Neutrophil (primary cell): Measurements from ENCODE around the gene PTTG1.

Source experiments
- H3K27ac ChIP-seq: fragments of 200-600 bp; sonication (generic); 2 replicates; pipeline ENCODE4 v1.5.1; 2016; ENCODE audit warnings: mild to moderate bottlenecking, moderate library complexity
- H3K27me3 ChIP-seq: fragments of 200-600 bp; sonication (generic); 2 replicates; pipeline ENCODE4 v1.6.0; 2016; ENCODE audit warnings: mild to moderate bottlenecking
- H3K36me3 ChIP-seq: fragments of 200-600 bp; sonication (generic); 2 replicates; pipeline ENCODE4 v1.5.1; 2017
- H3K4me1 ChIP-seq, 2 experiments: fragments of 200-600 bp in 1 of 2; sonication (generic) in 1 of 2; 1 replicate in 1 of 2; 2 replicates in 1 of 2; pipeline versions ENCODE4 v1.5.1 to v1.6.1; 2013 to 2016; ENCODE audit warnings: low read depth in 1 of 2, low read length in 1 of 2, mild to moderate bottlenecking in 1 of 2, moderate library complexity in 1 of 2; ENCODE audit not compliant: control insufficient read depth in 1 of 2, insufficient read depth in 1 of 2
- H3K4me3 ChIP-seq, 2 experiments: fragments of 200-600 bp in 1 of 2; sonication (generic) in 1 of 2; 1 replicate in 1 of 2; 2 replicates in 1 of 2; pipeline ENCODE4 v1.5.1; 2013 to 2016; ENCODE audit warnings: low read depth in 1 of 2, low read length in 1 of 2, mild to moderate bottlenecking in 1 of 2, moderate library complexity in 1 of 2
- H3K9me3 ChIP-seq: fragments of 200-600 bp; sonication (generic); 2 replicates; pipeline ENCODE4 v1.5.1; 2016
- TF ChIP-seq, protein P1 (sequence below): fragments of 200-600 bp; sonication (generic); IDR thresholded peaks from 2 replicates; pipeline ENCODE4 v1.5.1; 2016; ENCODE audit warnings: antibody characterized with exemption

PTTG1 gene

GRCh38 chr5:160463740-160464465 lies 42.2 kb downstream of the PTTG1 start:
- H3K4me1 ChIP-seq = peaks cover 0 to 9% of the 10 kb centered on the region in 2 experiments
- no peak overlapping the region for H3K4me3 ChIP-seq
- H3K36me3 ChIP-seq = no peaks in the 10 kb centered on the region
- H3K27ac ChIP-seq = no peak overlapping the region
- H3K9me3 ChIP-seq = no peaks in the 10 kb centered on the region
- H3K27me3 ChIP-seq = peaks cover 41% of the 10 kb centered on the region
- TF ChIP-seq, protein P1, sequence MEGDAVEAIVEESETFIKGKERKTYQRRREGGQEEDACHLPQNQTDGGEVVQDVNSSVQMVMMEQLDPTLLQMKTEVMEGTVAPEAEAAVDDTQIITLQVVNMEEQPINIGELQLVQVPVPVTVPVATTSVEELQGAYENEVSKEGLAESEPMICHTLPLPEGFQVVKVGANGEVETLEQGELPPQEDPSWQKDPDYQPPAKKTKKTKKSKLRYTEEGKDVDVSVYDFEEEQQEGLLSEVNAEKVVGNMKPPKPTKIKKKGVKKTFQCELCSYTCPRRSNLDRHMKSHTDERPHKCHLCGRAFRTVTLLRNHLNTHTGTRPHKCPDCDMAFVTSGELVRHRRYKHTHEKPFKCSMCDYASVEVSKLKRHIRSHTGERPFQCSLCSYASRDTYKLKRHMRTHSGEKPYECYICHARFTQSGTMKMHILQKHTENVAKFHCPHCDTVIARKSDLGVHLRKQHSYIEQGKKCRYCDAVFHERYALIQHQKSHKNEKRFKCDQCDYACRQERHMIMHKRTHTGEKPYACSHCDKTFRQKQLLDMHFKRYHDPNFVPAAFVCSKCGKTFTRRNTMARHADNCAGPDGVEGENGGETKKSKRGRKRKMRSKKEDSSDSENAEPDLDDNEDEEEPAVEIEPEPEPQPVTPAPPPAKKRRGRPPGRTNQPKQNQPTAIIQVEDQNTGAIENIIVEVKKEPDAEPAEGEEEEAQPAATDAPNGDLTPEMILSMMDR = no peak

DNA sequence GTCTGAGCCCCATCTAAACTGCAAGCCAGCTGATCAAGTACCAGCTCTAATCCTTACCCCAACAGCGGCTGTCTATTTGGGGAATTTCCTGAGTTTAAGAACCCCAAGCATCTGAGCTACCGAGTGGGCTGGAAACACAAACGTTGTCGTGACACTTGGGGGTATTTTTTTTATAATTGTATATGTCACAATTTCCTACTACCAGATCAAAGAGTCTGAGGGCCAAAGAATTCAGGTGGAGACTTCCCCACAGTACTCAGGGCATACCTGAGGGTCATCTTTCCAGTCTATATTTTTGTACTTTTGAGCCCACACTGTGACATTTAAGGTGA lies 42.8 kb downstream of the PTTG1 start:
- H3K36me3 ChIP-seq = no peaks in the 10 kb centered on the region
- peaks cover 46% of the 10 kb centered on the region for H3K27me3 ChIP-seq
- peaks cover 0 to 9% of the 10 kb centered on the region in 2 experiments for H3K4me1 ChIP-seq
- no peak overlapping the region for H3K4me3 ChIP-seq
- H3K27ac ChIP-seq = no peak overlapping the region
- TF ChIP-seq, protein P1 = no peak
- no peaks in the 10 kb centered on the region for H3K9me3 ChIP-seq

DNA sequence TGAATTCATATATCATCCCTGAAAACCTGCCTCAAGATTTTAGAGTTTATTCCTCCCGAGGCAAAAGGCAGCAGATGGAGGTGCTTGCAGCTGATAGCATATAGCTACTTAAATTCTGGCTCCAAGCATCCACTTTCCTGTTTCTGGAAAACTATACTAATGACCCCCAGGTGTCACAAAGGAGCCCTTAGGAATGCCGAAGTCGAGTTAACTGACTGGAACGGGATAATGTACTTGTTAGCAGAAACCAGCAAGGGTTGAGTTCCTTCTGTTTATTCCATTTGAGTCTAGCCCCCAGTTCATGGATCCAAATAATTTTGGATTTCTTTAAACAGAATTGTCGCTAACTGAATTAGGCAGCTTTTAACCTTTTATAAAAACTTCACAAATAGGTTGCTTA lies 44.5 kb downstream of the PTTG1 start:
- H3K27ac ChIP-seq = no peak overlapping the region

DNA sequence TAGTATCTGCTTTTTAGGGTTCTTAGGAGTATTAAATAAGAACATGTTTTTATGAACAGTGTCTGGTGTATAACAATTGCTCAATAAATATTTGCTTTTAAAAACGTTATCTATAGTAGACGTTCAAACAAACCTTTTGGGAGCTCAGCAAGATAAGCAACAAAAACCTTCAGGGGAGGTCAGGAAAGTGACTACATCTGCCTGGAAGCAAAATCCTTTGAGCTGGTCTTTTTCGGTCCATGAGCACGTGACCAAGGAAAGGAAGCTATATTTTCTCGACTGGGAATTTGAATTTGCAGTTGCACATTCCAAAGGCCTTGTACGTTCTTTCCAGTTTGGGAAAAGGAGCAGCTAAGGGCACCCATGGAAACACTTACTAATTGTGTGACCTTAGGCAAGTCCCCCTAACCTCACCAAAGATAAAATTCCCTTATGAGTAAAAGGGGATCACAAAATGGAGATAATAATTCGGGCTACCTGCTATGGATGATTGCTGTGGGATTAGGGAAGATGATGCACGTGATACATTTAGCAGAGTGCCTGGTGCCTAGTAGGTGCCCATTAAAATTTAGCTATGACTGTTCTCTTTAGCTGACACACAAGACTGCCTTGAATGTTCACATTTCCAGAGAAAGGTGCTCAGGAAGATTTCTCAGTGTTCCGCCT lies 45.4 kb downstream of the PTTG1 start:
- H3K4me1 ChIP-seq = peaks cover 0 to 9% of the 10 kb centered on the region in 2 experiments
- H3K36me3 ChIP-seq = no peaks in the 10 kb centered on the region
- no peak overlapping the region for H3K4me3 ChIP-seq

More for the DNA sequence above, 44.5 kb downstream of the PTTG1 start:
- TF ChIP-seq, protein P1 = no peak
- Histone ChIP-seq H3K36me3 (no peaks in the 10 kb centered on the region), H3K27me3 (peaks cover 63% of the 10 kb centered on the region), H3K9me3 (no peaks in the 10 kb centered on the region), H3K4me1 (peaks cover 0 to 9% of the 10 kb centered on the region in 2 experiments), H3K4me3 (no peak overlapping the region)

GRCh38 chr5:160467555-160468362 lies 46.1 kb downstream of the PTTG1 start:
- Histone ChIP-seq H3K27ac (no peak overlapping the region), H3K4me1 (peaks cover 0 to 9% of the 10 kb centered on the region in 2 experiments), H3K4me3 (no peak overlapping the region), H3K36me3 (no peaks in the 10 kb centered on the region), H3K9me3 (no peaks in the 10 kb centered on the region), H3K27me3 (peaks cover 63% of the 10 kb centered on the region)
- TF ChIP-seq, protein P1 = no peak

More for the DNA sequence above, 45.4 kb downstream of the PTTG1 start:
- TF ChIP-seq, protein P1 = no peak
- H3K27me3 ChIP-seq = peaks cover 63% of the 10 kb centered on the region
- no peak overlapping the region for H3K27ac ChIP-seq
- no peaks in the 10 kb centered on the region for H3K9me3 ChIP-seq
